K562 (cell line): ENCODE results near the gene HOXA1. TPM values are rescaled to one million over a fixed set of nuclear protein-coding genes. Genes with fewer than 3 reads are reported as not detected.
A peak's percentile ranks its signal among the peaks of the same experiment; 100 is the strongest.

Experiments
- EP300 ChIP-seq: IDR thresholded peaks from 2 replicates; pipeline ENCODE4 v1.6.1; 2012; ENCODE audit warnings: low read length, improper control_type of control experiment
- ETV1 ChIP-seq: fragments of 450-650 bp; conservative IDR thresholded peaks from 2 replicates; pipeline ENCODE4 v1.6.1; 2016; ENCODE audit warnings: missing genetic modification characterization, control low read depth, low read depth, missing compliant biosample characterization
- HDGF ChIP-seq: fragments of 450-650 bp; IDR thresholded peaks from 2 replicates; pipeline ENCODE4 v1.6.1; 2016
- HNRNPLL ChIP-seq: fragments of 200-400 bp; formaldehyde crosslinking; IDR thresholded peaks from 2 replicates; pipeline ENCODE4 v1.6.1; 2017; ENCODE audit warnings: low read length, low read depth, mild to moderate bottlenecking; ENCODE audit not compliant: poor library complexity, severe bottlenecking
- NRF1 ChIP-seq, 2 experiments: fragments of 450-650 bp; IDR thresholded peaks in 1 of 2; conservative IDR thresholded peaks in 1 of 2; 2 replicates each; pipeline ENCODE4 v1.6.1; 2014; ENCODE audit warnings: mild to moderate bottlenecking in 2 of 2
- NUFIP1 ChIP-seq: fragments of 450-650 bp; IDR thresholded peaks from 2 replicates; pipeline ENCODE4 v1.6.1; 2018; ENCODE audit not compliant: partially characterized antibody
- PCBP1 ChIP-seq: fragments of 200-400 bp; formaldehyde crosslinking; IDR thresholded peaks from 2 replicates; pipeline ENCODE4 v1.6.1; 2018; ENCODE audit warnings: mild to moderate bottlenecking, low read depth, low read length; ENCODE audit not compliant: poor library complexity, severe bottlenecking
- PCBP2 ChIP-seq: fragments of 200-400 bp; formaldehyde crosslinking; IDR thresholded peaks from 2 replicates; pipeline ENCODE4 v1.6.1; 2018; ENCODE audit warnings: low read length, low read depth, mild to moderate bottlenecking, moderate library complexity; ENCODE audit not compliant: poor library complexity, severe bottlenecking
- SIRT6 ChIP-seq: IDR thresholded peaks from one replicate; pipeline ENCODE4 v1.6.1; 2012; ENCODE audit warnings: low read depth, mild to moderate bottlenecking, control low read depth, inconsistent platforms, low read length, moderate library complexity
- SMAD4 ChIP-seq: fragments of 250-450 bp; sonication (Bioruptor Pico); conservative IDR thresholded peaks from 2 replicates; pipeline ENCODE4 v1.8.0; 2021; ENCODE audit warnings: inconsistent platforms, mild to moderate bottlenecking, moderate library complexity
- ZNF24 ChIP-seq: fragments of 450-650 bp; IDR thresholded peaks from 2 replicates; pipeline ENCODE4 v1.6.1; 2016
- polyA plus RNA-seq, 8 experiments: library from polyadenylated mRNA; depleted of rRNA in 4 of 8; stranded (reverse) in 5 of 8; unstranded in 3 of 8; fragments of >200 nt; fragmentation: Nextera tagmentation in 2 of 8; fragmentation: Illumina TruSeq in 1 of 8; extraction: Ambion mirVana in 2 of 8; extraction: Trizol in 1 of 8; gene quantifications; 2 replicates each; pipeline versions ENCODE4 v1.2.1 to v1.2.3, GENCODE V29; 2011 to 2014; ENCODE audit warnings: inconsistent platforms in 1 of 8, missing spikeins in 1 of 8
- total RNA-seq, 7 experiments: library from RNA; depleted of rRNA in 6 of 7; stranded (reverse); fragments of >200 nt in 6 of 7; fragmentation: Illumina TruSeq in 2 of 7; extraction: Trizol in 2 of 7; gene quantifications; 2 replicates each; pipeline versions ENCODE4 v1.2.1 to v1.2.3, GENCODE V29; 2011 to 2021; ENCODE audit warnings: low replicate concordance in 1 of 7
- TF ChIP-seq, protein P1 (sequence below): fragments of 200-600 bp; sonication (generic); IDR thresholded peaks from one replicate; pipeline ENCODE4 v1.6.1; 2012; ENCODE audit warnings: mild to moderate bottlenecking, low read depth, low read length, inconsistent platforms
- TF ChIP-seq, protein P2 (sequence below): fragments of 250-450 bp; sonication (Bioruptor Pico); IDR thresholded peaks from 2 replicates; pipeline ENCODE4 v1.5.0; 2021; ENCODE audit warnings: mild to moderate bottlenecking, borderline replicate concordance

The HOXA1 gene
- total and polyA plus RNA-seq, 9 of the 15 experiments (the other 6 are each of a cell fraction or from before 2014, with no cell fraction given) = 0.03 to 0.63 (median 0.09) TPM; not detected in 4

DNA sequence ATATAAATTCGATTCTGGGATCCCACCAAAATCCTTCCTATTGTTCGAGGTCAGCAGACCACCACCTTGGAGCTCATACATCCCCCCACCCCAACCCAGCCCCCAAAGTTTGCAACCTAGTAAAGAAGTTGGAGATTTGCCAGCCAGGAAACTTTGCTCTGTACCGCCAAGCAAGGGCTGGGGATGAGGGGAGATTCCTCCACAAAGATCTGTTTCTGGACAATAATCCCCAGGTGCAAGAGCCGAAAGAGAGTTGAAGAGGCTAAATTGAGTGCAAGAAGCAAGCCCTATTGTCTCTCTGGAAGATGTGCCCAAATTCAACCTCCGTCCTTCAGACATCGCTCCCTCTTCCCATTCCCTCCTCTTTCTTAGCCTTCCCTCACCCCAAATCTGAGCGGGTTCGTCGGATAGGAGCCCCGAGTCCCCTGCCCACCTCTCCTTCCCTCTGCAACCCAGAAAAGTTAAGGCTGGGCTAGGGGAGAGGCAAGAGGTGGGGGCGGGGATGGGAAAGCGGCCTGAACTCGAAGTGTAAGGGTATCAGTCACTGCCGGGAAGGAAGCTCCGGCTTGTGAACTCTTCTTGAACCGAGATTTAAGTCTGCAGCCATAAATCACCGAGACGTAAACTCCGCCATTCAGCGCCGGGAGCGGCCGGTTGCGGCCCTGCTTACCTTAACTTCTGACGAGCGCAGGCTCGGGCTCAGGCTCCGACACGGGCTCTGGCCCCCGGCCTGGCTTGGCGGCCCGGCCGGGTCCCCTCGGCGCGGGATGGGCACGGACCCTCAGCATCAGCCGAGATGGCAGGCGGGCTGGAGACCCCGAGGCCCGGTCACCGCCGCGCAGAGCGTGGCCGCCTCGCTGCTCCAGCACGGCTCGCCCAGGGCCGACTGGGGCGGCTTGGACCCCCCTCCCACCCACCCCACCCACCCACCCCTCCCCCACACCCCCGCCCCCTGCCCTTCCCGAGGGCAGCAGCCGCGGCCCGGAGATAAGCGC is 17.5 kb upstream of the HOXA1 start (continued):
- TF ChIP-seq, protein P1, sequence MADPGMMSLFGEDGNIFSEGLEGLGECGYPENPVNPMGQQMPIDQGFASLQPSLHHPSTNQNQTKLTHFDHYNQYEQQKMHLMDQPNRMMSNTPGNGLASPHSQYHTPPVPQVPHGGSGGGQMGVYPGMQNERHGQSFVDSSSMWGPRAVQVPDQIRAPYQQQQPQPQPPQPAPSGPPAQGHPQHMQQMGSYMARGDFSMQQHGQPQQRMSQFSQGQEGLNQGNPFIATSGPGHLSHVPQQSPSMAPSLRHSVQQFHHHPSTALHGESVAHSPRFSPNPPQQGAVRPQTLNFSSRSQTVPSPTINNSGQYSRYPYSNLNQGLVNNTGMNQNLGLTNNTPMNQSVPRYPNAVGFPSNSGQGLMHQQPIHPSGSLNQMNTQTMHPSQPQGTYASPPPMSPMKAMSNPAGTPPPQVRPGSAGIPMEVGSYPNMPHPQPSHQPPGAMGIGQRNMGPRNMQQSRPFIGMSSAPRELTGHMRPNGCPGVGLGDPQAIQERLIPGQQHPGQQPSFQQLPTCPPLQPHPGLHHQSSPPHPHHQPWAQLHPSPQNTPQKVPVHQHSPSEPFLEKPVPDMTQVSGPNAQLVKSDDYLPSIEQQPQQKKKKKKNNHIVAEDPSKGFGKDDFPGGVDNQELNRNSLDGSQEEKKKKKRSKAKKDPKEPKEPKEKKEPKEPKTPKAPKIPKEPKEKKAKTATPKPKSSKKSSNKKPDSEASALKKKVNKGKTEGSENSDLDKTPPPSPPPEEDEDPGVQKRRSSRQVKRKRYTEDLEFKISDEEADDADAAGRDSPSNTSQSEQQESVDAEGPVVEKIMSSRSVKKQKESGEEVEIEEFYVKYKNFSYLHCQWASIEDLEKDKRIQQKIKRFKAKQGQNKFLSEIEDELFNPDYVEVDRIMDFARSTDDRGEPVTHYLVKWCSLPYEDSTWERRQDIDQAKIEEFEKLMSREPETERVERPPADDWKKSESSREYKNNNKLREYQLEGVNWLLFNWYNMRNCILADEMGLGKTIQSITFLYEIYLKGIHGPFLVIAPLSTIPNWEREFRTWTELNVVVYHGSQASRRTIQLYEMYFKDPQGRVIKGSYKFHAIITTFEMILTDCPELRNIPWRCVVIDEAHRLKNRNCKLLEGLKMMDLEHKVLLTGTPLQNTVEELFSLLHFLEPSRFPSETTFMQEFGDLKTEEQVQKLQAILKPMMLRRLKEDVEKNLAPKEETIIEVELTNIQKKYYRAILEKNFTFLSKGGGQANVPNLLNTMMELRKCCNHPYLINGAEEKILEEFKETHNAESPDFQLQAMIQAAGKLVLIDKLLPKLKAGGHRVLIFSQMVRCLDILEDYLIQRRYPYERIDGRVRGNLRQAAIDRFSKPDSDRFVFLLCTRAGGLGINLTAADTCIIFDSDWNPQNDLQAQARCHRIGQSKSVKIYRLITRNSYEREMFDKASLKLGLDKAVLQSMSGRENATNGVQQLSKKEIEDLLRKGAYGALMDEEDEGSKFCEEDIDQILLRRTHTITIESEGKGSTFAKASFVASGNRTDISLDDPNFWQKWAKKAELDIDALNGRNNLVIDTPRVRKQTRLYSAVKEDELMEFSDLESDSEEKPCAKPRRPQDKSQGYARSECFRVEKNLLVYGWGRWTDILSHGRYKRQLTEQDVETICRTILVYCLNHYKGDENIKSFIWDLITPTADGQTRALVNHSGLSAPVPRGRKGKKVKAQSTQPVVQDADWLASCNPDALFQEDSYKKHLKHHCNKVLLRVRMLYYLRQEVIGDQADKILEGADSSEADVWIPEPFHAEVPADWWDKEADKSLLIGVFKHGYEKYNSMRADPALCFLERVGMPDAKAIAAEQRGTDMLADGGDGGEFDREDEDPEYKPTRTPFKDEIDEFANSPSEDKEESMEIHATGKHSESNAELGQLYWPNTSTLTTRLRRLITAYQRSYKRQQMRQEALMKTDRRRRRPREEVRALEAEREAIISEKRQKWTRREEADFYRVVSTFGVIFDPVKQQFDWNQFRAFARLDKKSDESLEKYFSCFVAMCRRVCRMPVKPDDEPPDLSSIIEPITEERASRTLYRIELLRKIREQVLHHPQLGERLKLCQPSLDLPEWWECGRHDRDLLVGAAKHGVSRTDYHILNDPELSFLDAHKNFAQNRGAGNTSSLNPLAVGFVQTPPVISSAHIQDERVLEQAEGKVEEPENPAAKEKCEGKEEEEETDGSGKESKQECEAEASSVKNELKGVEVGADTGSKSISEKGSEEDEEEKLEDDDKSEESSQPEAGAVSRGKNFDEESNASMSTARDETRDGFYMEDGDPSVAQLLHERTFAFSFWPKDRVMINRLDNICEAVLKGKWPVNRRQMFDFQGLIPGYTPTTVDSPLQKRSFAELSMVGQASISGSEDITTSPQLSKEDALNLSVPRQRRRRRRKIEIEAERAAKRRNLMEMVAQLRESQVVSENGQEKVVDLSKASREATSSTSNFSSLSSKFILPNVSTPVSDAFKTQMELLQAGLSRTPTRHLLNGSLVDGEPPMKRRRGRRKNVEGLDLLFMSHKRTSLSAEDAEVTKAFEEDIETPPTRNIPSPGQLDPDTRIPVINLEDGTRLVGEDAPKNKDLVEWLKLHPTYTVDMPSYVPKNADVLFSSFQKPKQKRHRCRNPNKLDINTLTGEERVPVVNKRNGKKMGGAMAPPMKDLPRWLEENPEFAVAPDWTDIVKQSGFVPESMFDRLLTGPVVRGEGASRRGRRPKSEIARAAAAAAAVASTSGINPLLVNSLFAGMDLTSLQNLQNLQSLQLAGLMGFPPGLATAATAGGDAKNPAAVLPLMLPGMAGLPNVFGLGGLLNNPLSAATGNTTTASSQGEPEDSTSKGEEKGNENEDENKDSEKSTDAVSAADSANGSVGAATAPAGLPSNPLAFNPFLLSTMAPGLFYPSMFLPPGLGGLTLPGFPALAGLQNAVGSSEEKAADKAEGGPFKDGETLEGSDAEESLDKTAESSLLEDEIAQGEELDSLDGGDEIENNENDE = no peak
- TF ChIP-seq HNRNPLL = peak; percentile 94
- TF ChIP-seq NUFIP1 = no peak
- 0 out of 2 replicates have a peak, but pooled peaks have one; percentile 39 for TF ChIP-seq SMAD4
- TF ChIP-seq EP300 = 0 out of 2 replicates have a peak, but pooled peaks have one; percentile 10
- no peak for TF ChIP-seq HDGF
- TF ChIP-seq NRF1 (conservative IDR thresholded peaks at IDR 0.05 in 1 of 2, IDR thresholded peaks at IDR 0.05 in 1 of 2) = peak in 1 of 2 experiments; percentile 31; a peak in 1 of 4 replicates
- TF ChIP-seq ZNF24 = no peak
- TF ChIP-seq ETV1 (tag) = peak; percentile 49; the same call in 1 of the 2 replicates
- peak; percentile 83 for TF ChIP-seq PCBP1
- TF ChIP-seq SIRT6 = no peak
- TF ChIP-seq, protein P2, sequence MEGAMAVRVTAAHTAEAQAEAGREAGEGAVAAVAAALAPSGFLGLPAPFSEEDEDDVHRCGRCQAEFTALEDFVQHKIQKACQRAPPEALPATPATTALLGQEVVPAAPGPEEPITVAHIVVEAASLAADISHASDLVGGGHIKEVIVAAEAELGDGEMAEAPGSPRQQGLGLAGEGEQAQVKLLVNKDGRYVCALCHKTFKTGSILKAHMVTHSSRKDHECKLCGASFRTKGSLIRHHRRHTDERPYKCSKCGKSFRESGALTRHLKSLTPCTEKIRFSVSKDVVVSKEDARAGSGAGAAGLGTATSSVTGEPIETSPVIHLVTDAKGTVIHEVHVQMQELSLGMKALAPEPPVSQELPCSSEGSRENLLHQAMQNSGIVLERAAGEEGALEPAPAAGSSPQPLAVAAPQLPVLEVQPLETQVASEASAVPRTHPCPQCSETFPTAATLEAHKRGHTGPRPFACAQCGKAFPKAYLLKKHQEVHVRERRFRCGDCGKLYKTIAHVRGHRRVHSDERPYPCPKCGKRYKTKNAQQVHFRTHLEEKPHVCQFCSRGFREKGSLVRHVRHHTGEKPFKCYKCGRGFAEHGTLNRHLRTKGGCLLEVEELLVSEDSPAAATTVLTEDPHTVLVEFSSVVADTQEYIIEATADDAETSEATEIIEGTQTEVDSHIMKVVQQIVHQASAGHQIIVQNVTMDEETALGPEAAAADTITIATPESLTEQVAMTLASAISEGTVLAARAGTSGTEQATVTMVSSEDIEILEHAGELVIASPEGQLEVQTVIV (CRISPR knock-in tag) = no peak
- peak; percentile 7 for TF ChIP-seq PCBP2
